GM12872 (cell line): ENCODE results near the gene MYO15B.

Source experiments
- TF ChIP-seq, protein P1 (sequence below): IDR thresholded peaks from 3 replicates; pipeline ENCODE4 v1.5.1; 2011; ENCODE audit warnings: low read depth, mild to moderate bottlenecking, low read length, moderate library complexity; ENCODE audit not compliant: insufficient read depth

The MYO15B gene

DNA sequence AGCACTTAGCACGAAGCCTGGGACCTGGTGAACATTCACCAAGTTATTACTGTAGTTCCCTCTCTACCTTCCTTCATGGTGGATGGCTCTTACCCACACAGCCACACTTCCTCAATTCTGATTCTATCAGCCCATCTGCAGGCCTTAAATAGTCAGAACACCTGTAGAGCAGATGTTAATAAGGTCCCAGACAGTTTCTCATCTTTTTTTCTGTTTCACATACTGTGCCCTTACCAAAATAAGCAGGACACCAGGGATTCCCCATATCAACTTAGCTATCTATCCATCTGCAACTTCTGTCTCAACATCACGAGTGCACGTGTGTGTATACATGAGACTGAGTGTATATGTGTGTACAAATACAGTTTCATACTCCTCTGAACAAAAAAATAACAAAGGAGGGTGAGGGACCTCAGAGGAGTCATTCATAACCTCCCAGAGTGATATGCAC lies 76.5 kb downstream of the MYO15B start:
- TF ChIP-seq, protein P1, sequence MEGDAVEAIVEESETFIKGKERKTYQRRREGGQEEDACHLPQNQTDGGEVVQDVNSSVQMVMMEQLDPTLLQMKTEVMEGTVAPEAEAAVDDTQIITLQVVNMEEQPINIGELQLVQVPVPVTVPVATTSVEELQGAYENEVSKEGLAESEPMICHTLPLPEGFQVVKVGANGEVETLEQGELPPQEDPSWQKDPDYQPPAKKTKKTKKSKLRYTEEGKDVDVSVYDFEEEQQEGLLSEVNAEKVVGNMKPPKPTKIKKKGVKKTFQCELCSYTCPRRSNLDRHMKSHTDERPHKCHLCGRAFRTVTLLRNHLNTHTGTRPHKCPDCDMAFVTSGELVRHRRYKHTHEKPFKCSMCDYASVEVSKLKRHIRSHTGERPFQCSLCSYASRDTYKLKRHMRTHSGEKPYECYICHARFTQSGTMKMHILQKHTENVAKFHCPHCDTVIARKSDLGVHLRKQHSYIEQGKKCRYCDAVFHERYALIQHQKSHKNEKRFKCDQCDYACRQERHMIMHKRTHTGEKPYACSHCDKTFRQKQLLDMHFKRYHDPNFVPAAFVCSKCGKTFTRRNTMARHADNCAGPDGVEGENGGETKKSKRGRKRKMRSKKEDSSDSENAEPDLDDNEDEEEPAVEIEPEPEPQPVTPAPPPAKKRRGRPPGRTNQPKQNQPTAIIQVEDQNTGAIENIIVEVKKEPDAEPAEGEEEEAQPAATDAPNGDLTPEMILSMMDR = no peak

DNA sequence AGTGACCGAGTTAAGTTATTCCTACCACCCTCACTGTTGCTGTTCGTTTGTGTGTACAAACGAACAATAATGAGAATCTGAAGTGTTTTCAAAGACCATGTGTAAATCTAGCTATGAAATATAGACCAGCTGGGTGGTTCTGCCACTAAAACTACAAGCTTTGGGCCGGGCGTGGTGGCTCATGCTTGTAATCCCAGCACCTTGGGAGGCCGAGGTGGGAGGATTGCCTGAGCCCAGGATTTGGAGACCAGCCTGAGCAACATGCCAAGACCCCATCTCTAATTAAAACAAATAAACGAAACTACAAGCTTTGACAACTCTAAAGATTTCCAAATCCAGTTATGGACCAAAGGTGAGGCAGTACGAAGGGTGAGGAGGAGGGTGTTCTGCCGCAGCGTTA lies 78.4 kb downstream of the MYO15B start:
- TF ChIP-seq, protein P1 = no peak

DNA sequence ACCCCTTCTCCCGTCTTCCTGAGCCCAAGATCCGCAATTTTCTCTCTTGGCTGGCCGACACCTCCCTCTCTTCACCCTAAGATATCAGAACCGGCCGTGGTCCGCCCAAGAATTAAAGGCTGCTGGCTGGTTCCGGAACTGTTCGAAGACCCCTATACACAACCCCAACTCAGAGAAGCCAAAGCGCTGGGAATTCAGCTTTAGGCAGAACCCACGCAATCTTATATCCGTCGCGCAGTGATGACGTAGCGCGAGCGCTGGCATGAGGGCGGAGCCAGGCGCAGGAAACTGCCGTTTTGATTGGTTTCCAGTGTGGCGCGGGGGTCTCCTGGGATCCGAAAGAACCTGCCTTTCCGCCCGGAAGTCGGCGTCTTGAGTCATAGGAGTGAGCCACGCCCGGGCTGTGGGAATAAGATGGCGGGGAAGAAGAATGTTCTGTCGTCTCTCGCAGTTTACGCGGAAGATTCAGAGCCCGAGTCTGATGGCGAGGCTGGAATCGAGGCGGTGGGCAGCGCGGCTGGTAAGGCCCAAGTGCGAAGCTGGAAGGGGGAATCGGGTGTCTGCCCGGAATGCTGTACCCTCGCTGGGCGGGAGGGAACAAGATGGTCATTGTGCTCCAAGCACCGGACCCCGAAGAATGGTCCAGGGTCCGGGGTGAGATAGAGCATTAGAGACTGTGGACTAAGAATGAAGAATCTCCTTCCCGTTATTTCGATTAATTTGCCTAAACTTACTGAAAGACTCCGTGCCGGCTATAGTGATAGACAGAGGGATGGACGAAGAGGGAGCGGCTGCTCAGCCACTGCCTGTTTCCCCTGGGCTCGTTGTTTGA lies 79.6 kb downstream of the MYO15B start, which contains the start of the genes RECQL5 and SAP30BP:
RECQL5 (minus strand) TSS at position 196 of the 832 bp plus-strand sequence. CDS start 597 bp downstream, outside the sequence.
SAP30BP (plus strand) TSS at position 380 of the 832 bp plus-strand sequence; CDS start at position 415, 35 bp downstream.
- TF ChIP-seq, protein P1 = no peak

DNA sequence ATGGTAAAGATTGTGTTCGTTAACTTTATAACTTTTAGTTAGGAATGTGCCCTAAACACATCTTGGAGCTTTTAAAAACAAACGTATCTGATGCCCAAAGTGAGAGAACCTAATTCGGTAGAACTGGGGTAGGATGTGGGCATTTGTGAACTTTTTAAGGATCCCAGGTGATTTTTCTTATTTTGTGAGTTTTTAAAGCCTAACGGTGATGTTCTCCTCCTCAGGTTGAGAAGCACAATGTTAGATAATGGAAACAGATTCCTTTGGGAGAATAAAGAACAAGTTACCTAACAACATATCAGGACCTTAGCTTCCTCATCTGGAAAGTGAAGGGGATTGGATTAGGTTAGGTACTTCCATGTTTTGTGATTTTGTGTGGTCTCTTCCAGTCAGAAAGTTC lies 80.2 kb downstream of the MYO15B start:
- TF ChIP-seq, protein P1 = no peak

DNA sequence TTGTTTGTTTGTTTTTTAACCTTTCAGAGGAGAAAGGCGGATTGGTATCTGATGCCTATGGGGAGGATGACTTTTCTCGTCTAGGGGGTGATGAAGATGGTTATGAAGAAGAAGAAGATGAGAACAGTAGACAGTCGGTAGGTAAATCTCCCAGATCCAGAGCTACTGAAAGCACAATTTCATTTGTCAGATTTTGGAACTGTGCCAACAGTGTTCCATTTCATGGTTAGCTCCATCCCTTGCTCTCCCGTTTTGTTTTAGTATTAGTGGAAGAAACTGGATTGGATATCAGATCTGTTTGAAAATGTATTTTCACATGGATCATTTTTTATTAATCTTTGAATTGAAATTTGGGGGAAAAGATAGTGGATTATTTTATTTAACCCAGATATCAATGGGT lies 80.9 kb downstream of the MYO15B start:
- TF ChIP-seq, protein P1 = no peak

DNA sequence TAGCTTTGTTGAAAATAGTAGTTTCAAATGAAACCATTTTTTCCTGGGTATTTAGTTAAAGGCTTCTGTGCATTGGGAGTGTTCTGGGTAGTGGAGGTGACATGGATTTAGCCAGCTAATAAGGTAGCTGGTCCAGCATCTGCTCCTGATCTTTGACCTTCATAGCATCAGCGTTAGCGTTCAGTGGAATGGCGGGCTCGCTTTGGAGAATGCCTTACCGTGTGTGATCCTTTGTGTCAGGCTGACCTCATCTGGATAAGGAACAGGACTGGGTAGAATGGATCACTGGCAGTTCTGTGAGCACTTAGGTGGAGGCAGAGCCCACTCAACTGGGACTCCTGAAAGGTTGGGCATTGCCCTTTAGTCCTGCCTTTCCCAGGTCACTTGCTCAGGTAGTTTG lies 83.3 kb downstream of the MYO15B start:
- TF ChIP-seq, protein P1 = no peak

DNA sequence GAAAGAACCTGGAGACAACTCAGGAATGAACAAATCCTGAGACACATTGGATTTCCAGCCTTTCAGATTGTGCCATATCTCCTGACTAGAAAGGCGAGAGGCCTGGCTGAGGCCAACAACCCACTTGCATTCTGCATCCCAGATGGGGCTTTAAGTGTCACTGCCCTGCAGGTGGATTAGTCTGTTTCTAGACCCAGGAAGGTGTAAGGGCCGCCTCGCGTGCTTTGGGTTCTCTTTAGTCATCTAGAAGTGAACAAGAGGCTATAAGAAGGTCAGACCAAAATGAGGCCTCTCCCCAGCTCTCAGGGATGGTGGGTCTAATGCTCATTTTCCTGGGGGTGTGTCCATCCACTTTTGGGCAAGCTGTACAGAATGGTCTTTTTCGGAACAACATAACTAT lies 84.4 kb downstream of the MYO15B start:
- TF ChIP-seq, protein P1 = no peak
